Hematopoietic multipotent progenitor cell treated with erythropoietin and hydrocortisone succinate and interleukin-3 and kit ligand, for 6 days (in vitro differentiated cells): ENCODE results near the gene SLIT3.

Experiments
- DNase-seq: peaks from one replicate; pipeline ENCODE4 v3.0.0-alpha.2; 2015

The SLIT3 gene

GRCh38 chr5:169298193-169298592, 2.7 kb downstream of the SLIT3 start:
- no peak for DNase-seq

- no peak for DNase-seq
These were observed 4.4 kb downstream of the SLIT3 start for GRCh38 chr5:169296419-169297143.

GRCh38 chr5:169295306-169295705, 5.6 kb downstream of the SLIT3 start:
- no peak for DNase-seq

- no peak for DNase-seq
These were observed 6.3 kb downstream of the SLIT3 start for GRCh38 chr5:169294621-169295020.

- DNase-seq: no peak
These were observed 9.1 kb downstream of the SLIT3 start for GRCh38 chr5:169291877-169292276.

- DNase-seq: no peak
These were observed 10.0 kb downstream of the SLIT3 start for GRCh38 chr5:169290895-169291294.

GRCh38 chr5:169289520-169289919, 11.4 kb downstream of the SLIT3 start:
- DNase-seq: no peak

- DNase-seq: no peak
These were observed 12.6 kb downstream of the SLIT3 start for GRCh38 chr5:169288066-169288930.

GRCh38 chr5:169287529-169287928, 13.4 kb downstream of the SLIT3 start:
- no peak for DNase-seq

- DNase-seq: no peak
These were observed 14.2 kb downstream of the SLIT3 start for GRCh38 chr5:169286572-169287300.

- DNase-seq: no peak
These were observed 17.1 kb downstream of the SLIT3 start for GRCh38 chr5:169283887-169284286.

GRCh38 chr5:169281625-169282024, 19.3 kb downstream of the SLIT3 start:
- no peak for DNase-seq

GRCh38 chr5:169280696-169281095, 20.2 kb downstream of the SLIT3 start:
- DNase-seq: no peak

GRCh38 chr5:169280286-169280685, 20.7 kb downstream of the SLIT3 start:
- DNase-seq: no peak

GRCh38 chr5:169279125-169279524, 21.8 kb downstream of the SLIT3 start:
- DNase-seq: no peak

GRCh38 chr5:169273881-169274280, 27.1 kb downstream of the SLIT3 start:
- no peak for DNase-seq

GRCh38 chr5:169273451-169273850, 27.5 kb downstream of the SLIT3 start:
- no peak for DNase-seq

- no peak for DNase-seq
These were observed 28.1 kb downstream of the SLIT3 start for GRCh38 chr5:169272731-169273427.

- DNase-seq: no peak
These were observed 28.8 kb downstream of the SLIT3 start for GRCh38 chr5:169272111-169272510.

GRCh38 chr5:169270827-169271226, 30.1 kb downstream of the SLIT3 start:
- no peak for DNase-seq

GRCh38 chr5:169268019-169268418, 32.9 kb downstream of the SLIT3 start:
- no peak for DNase-seq

GRCh38 chr5:169265888-169266287, 35.1 kb downstream of the SLIT3 start:
- peak; percentile 3 for DNase-seq

- no peak for DNase-seq
These were observed 37.3 kb downstream of the SLIT3 start for GRCh38 chr5:169263591-169263990.
